K562 (cell line): ENCODE measurements around the gene EXOC3L2. TPM values are rescaled to one million over a fixed set of nuclear protein-coding genes. Genes with fewer than 3 reads are reported as not detected.
A peak's percentile ranks its signal among the peaks of the same experiment; 100 is the strongest.

Source experiments
- ATAC-seq: fragments of 200-7000 bp; cut with Tn5 transposase; 3 replicates; pipeline ENCODE4 v1.9.1; 2020; ENCODE audit warnings: moderate library complexity
- BruUV-seq: library from RNA; stranded (reverse); fragments of 400-500 nt; replicated peaks from 2 replicates; lab custom pipeline; 2021; lab: Mats Ljungman, UMichigan
- CTCF ChIA-PET: fragments of 300-600 bp; formaldehyde crosslinking; extraction: SDS; loops from one replicate; lab custom pipeline; 2021; ENCODE audit warnings: low intra/inter-chr PET ratio; lab: Yijun Ruan, JAX
- POLR2A ChIA-PET: fragments of 300-600, 350-650 bp; sonication (Branson Sonifier 250); formaldehyde crosslinking; extraction: SDS; loops from one replicate; lab custom pipeline; 2021; ENCODE audit warnings: antibody characterized with exemption, inconsistent platforms; lab: Yijun Ruan, JAX
- DNase-seq, 4 experiments: peaks; one replicate each; pipeline versions ENCODE4 v3.0.0 to v3.0.0-alpha.2; 2011 to 2018; ENCODE audit warnings: low spot score in 3 of 4, mixed read lengths in 3 of 4; ENCODE audit errors: extremely low read depth in 1 of 4
- FAIRE-seq: peaks from 2 replicates; lab custom pipeline; 2011; peaks lifted over from hg19 to GRCh38; lab: Jason Lieb, UNC
- H2AFZ ChIP-seq: 2 replicates; pipeline ENCODE4 v1.6.0; 2011; ENCODE audit warnings: low read depth, low read length, control low read depth, inconsistent platforms
- H3K27ac ChIP-seq: fragments of 200-600 bp; 3 replicates; pipeline ENCODE4 v1.8.0; 2011; ENCODE audit warnings: low read depth, mild to moderate bottlenecking, control low read depth, inconsistent platforms, low read length, moderate library complexity, mixed read lengths; ENCODE audit errors: extremely low read depth
- H3K27me3 ChIP-seq, 2 experiments: fragments of 300-600 bp in 1 of 2; 2 replicates in 1 of 2; 3 replicates in 1 of 2; pipeline versions ENCODE4 v1.6.0 to v1.8.0; 2011; ENCODE audit warnings: inconsistent platforms in 2 of 2, low read length in 2 of 2, mild to moderate bottlenecking in 1 of 2, mixed read lengths in 1 of 2, moderate library complexity in 1 of 2; ENCODE audit not compliant: control insufficient read depth in 2 of 2, insufficient read depth in 2 of 2
- H3K36me3 ChIP-seq: fragments of 300-600 bp; 3 replicates; pipeline ENCODE4 v1.8.0; 2011; ENCODE audit warnings: mild to moderate bottlenecking, low read length, inconsistent platforms; ENCODE audit not compliant: control insufficient read depth, insufficient read depth
- H3K4me1 ChIP-seq, 2 experiments: fragments of 200-600 bp in 1 of 2; replicated peaks in 1 of 2; 2 replicates in 1 of 2; 3 replicates in 1 of 2; pipeline versions ENCODE4 v1.5.1 to v1.8.0; 2011; ENCODE audit warnings: inconsistent platforms in 2 of 2, low read length in 2 of 2, mild to moderate bottlenecking in 1 of 2, mixed read lengths in 1 of 2, moderate library complexity in 1 of 2; ENCODE audit not compliant: control insufficient read depth in 2 of 2, insufficient read depth in 2 of 2
- H3K4me2 ChIP-seq: 2 replicates; pipeline ENCODE4 v1.6.1; 2011; ENCODE audit warnings: low read length, control low read depth, inconsistent platforms, mixed read lengths; ENCODE audit not compliant: insufficient read depth
- H3K4me3 ChIP-seq: fragments of 200-600 bp; sonication (generic), shearing (Covaris generic); 2 replicates; pipeline ENCODE4 v1.5.1; 2016; ENCODE audit warnings: control low read depth, inconsistent platforms
- H3K79me2 ChIP-seq: fragments of 200-600 bp; 3 replicates; pipeline ENCODE4 v1.8.0; 2011; ENCODE audit warnings: low read length, inconsistent platforms; ENCODE audit not compliant: control insufficient read depth, insufficient read depth
- H3K9ac ChIP-seq, 2 experiments: 2 replicates each; pipeline versions ENCODE4 v1.6.0 to v1.6.1; 2011; ENCODE audit warnings: low read depth in 2 of 2, low read length in 2 of 2, control low read depth in 1 of 2, inconsistent platforms in 1 of 2, mild to moderate bottlenecking in 1 of 2, mixed read lengths in 1 of 2; ENCODE audit not compliant: insufficient read depth in 1 of 2
- H3K9me1 ChIP-seq: one replicate; pipeline ENCODE4 v1.6.0; 2011; ENCODE audit warnings: inconsistent platforms, mild to moderate bottlenecking, low read length, moderate library complexity; ENCODE audit not compliant: control insufficient read depth, insufficient read depth
- H3K9me3 ChIP-seq: replicated peaks from 2 replicates; pipeline ENCODE4 v1.5.1; 2011; ENCODE audit warnings: low read depth, low read length, inconsistent platforms; ENCODE audit not compliant: control insufficient read depth, insufficient read depth
- H4K20me1 ChIP-seq: replicated peaks from 2 replicates; pipeline ENCODE4 v1.6.1; 2011; ENCODE audit warnings: low read length, inconsistent platforms, mixed read lengths; ENCODE audit not compliant: control insufficient read depth, insufficient read depth
- CHD2 ChIP-seq: IDR thresholded peaks from 2 replicates; pipeline ENCODE4 v1.6.1; 2011; ENCODE audit warnings: low read depth, low read length
- GABPB1 ChIP-seq: sonication (generic); formaldehyde crosslinking; IDR thresholded peaks from 2 replicates; pipeline ENCODE4 v1.8.0; 2022; ENCODE audit warnings: mild to moderate bottlenecking, missing genetic modification reagents
- HDAC6 ChIP-seq: IDR thresholded peaks from 2 replicates; pipeline ENCODE4 v1.6.1; 2012; ENCODE audit warnings: low read depth, mild to moderate bottlenecking, control low read depth, inconsistent platforms, low read length, moderate library complexity
- MTA1 ChIP-seq: fragments of 450-650 bp; IDR thresholded peaks from 2 replicates; pipeline ENCODE4 v1.6.1; 2017; ENCODE audit warnings: borderline replicate concordance
- TEAD2 ChIP-seq: fragments of 450-650 bp; IDR thresholded peaks from 2 replicates; pipeline ENCODE4 v1.6.1; 2016; ENCODE audit warnings: missing genetic modification characterization, control low read depth, missing compliant biosample characterization
- ZNF311 ChIP-seq: fragments of 250-450 bp; sonication (Bioruptor Pico); IDR thresholded peaks from 2 replicates; pipeline ENCODE4 v1.4.0; 2020; ENCODE audit warnings: mild to moderate bottlenecking, moderate library complexity
- ZNF75A ChIP-seq: fragments of 450-650 bp; formaldehyde crosslinking; IDR thresholded peaks from 2 replicates; pipeline ENCODE4 v1.4.0; 2020; ENCODE audit warnings: mild to moderate bottlenecking
- whole genome bisulfite sequencing: fragments of 100-300 bp; shearing (Covaris generic); methylation state at CpG from one replicate; pipeline ENCODE4 v1.1.6; 2016; ENCODE audit warnings: low coverage, mixed read lengths; ENCODE audit not compliant: insufficient coverage; ENCODE audit errors: missing lambda C conversion rate; 5-methylcytosine and 5-hydroxymethylcytosine counted together
- in situ Hi-C: fragments of 300-500 bp; cut with MboI; formaldehyde crosslinking; loops from 4 replicates; pipeline ENCODE4 v1.15.0; 2018; ENCODE audit warnings: inconsistent platforms, mixed read lengths
- intact Hi-C: fragments of 100-400 bp; cut with micrococcal nuclease; formaldehyde crosslinking; loops from 2 replicates; pipeline ENCODE4 v1.14.2; 2022
- polyA plus RNA-seq, 8 experiments: library from polyadenylated mRNA; depleted of rRNA in 4 of 8; stranded (reverse) in 5 of 8; unstranded in 3 of 8; fragments of >200 nt; fragmentation: Nextera tagmentation in 2 of 8; fragmentation: Illumina TruSeq in 1 of 8; extraction: Ambion mirVana in 2 of 8; extraction: Trizol in 1 of 8; gene quantifications; 2 replicates each; pipeline versions ENCODE4 v1.2.1 to v1.2.3, GENCODE V29; 2011 to 2014; ENCODE audit warnings: inconsistent platforms in 1 of 8, missing spikeins in 1 of 8
- total RNA-seq, 7 experiments: library from RNA; depleted of rRNA in 6 of 7; stranded (reverse); fragments of >200 nt in 6 of 7; fragmentation: Illumina TruSeq in 2 of 7; extraction: Trizol in 2 of 7; gene quantifications; 2 replicates each; pipeline versions ENCODE4 v1.2.1 to v1.2.3, GENCODE V29; 2011 to 2021; ENCODE audit warnings: low replicate concordance in 1 of 7
- TF ChIP-seq, protein P1 (sequence below): fragments of 250-450 bp; sonication (Bioruptor Pico); IDR thresholded peaks from 2 replicates; pipeline ENCODE4 v1.5.0; 2021
- TF ChIP-seq, protein P2 (sequence below): fragments of 450-650 bp; IDR thresholded peaks from 2 replicates; pipeline ENCODE4 v1.6.1; 2018; ENCODE audit warnings: mild to moderate bottlenecking, low read depth; ENCODE audit not compliant: partially characterized antibody

Gene EXOC3L2
- total and polyA plus RNA-seq, 9 of the 15 experiments (the other 6 are each of a cell fraction or from before 2014, with no cell fraction given), result 0.31 to 19.0 (median 2.4) TPM

DNA sequence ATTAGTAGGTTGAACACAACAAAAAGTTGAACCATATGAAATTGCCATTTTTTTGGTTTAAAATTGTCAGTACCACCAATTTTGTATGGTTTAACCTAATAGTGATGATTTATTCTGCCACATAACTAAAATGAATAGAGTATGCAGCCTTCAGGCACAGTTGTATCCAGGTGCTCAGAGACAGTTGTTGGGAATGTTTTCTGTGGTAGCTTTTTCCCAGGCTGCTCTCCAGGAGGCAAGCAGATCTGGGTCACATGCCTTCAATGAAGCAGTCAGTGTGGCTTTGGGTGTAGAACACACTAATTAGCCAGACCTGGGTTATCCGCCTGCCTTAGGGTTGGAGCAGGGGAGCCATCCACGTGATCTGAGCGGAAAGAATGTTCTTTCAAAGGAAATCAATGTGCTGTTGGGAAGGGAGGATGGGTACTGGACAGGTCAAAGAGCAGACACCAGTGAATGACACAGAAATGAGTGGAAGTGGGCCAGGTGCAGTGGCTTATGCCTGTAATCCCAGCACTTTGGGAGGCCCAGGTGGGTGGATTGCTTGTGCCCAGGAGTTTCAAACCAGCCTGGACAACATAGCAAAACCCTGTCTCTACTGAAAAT lies 34.5 kb upstream of the EXOC3L2 start (continued):
- TF ChIP-seq, protein P1, sequence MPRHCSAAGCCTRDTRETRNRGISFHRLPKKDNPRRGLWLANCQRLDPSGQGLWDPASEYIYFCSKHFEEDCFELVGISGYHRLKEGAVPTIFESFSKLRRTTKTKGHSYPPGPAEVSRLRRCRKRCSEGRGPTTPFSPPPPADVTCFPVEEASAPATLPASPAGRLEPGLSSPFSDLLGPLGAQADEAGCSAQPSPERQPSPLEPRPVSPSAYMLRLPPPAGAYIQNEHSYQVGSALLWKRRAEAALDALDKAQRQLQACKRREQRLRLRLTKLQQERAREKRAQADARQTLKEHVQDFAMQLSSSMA (CRISPR knock-in tag), result no peak
- TF ChIP-seq HDAC6, result no peak
- TF ChIP-seq TEAD2 (tag), result no peak
- no peak for TF ChIP-seq ZNF75A (CRISPR knock-in tag)
- TF ChIP-seq ZNF311 (CRISPR knock-in tag), result no peak
- no peak for TF ChIP-seq GABPB1 (CRISPR knock-in tag)
- TF ChIP-seq, all 486 proteins: peak for 0

DNA sequence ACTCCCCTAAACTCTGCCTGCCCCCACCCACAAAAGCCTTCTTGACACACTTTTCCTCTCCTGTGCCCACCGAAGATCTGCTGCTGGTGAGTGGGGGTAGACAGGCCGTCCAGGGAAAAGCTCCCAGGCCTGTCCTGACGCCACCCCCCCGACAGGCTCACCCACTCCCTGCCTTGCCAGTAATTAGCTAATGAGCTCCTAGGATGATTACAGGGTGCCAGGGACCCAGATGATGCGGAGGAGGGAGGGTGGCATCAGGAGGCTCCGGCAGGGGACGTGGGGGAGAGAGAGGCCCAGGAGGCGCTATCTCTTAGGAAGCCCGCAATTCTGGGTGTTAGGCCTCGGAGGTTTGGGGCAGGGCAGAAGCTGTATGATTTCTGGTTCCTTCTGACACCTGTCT lies 32.9 kb upstream of the EXOC3L2 start:
- Histone ChIP-seq H3K9me3 (no peaks in the 10 kb centered on the region), H3K4me2 (no peak overlapping the region), H3K9ac (0 out of 4 replicates have a peak overlapping the region, but pooled peaks of 1 of the 2 experiments have one; percentile 18), H3K9me1 (no peaks in the 10 kb centered on the region), H3K79me2 (no peaks in the 10 kb centered on the region), H4K20me1 (no peaks in the 10 kb centered on the region), H2AFZ (no peak overlapping the region), H3K4me1 (peaks cover 7 to 15% of the 10 kb centered on the region in 2 experiments; a peak in 4 of 5 replicates), H3K4me3 (no peak overlapping the region), H3K27ac (no peak overlapping the region), H3K27me3 (no peaks in the 10 kb centered on the region), H3K36me3 (peaks cover 46% of the 10 kb centered on the region)
- no peak for DNase-seq
- 82% methylated on average over 10 of the region's 10 CpGs for WGBS
- ATAC-seq, result no peak
- TF ChIP-seq CHD2, result no peak
- TF ChIP-seq, protein P2, sequence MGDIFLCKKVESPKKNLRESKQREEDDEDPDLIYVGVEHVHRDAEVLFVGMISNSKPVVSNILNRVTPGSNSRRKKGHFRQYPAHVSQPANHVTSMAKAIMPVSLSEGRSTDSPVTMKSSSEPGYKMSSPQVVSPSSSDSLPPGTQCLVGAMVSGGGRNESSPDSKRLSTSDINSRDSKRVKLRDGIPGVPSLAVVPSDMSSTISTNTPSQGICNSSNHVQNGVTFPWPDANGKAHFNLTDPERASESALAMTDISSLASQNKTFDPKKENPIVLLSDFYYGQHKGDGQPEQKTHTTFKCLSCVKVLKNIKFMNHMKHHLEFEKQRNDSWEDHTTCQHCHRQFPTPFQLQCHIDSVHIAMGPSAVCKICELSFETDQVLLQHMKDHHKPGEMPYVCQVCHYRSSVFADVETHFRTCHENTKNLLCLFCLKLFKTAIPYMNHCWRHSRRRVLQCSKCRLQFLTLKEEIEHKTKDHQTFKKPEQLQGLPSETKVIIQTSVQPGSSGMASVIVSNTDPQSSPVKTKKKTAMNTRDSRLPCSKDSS, result no peak
- no peak for TF ChIP-seq MTA1
- BruUV-seq, result no TSS peak
- ChIA-PET CTCF (no interaction called here), POLR2A (interaction anchor here (0.6 kb wide), 1 partner anchor 95 kb away, joined by 3 read pairs; no protein-coding TSS in a partner anchor)
- intact Hi-C loops, result no loop called here
- in situ Hi-C loops, result no loop called here
- FAIRE-seq, result no peak
